Ovary (tissue), 3 donors: ENCODE data around the gene URI1.

ENCODE experiments used
- POLR2A ChIP-seq: fragments of 450-650 bp; IDR thresholded peaks from one replicate; pipeline ENCODE4 v1.6.1; 2017; ENCODE audit warnings: antibody characterized with exemption, mild to moderate bottlenecking, moderate library complexity
- TF ChIP-seq, protein P1 (sequence below), 3 donors: fragments of 450-650 bp in 2 of 3; fragments of 200-600 bp in 1 of 3; IDR thresholded peaks; one replicate each; pipeline versions ENCODE4 v1.5.1 to v1.8.0; 2016 to 2022; ENCODE audit warnings: antibody characterized with exemption in 3 of 3, mild to moderate bottlenecking in 1 of 3
- donor health status: DM: no; HTN: no; CAD: no.

DNA sequence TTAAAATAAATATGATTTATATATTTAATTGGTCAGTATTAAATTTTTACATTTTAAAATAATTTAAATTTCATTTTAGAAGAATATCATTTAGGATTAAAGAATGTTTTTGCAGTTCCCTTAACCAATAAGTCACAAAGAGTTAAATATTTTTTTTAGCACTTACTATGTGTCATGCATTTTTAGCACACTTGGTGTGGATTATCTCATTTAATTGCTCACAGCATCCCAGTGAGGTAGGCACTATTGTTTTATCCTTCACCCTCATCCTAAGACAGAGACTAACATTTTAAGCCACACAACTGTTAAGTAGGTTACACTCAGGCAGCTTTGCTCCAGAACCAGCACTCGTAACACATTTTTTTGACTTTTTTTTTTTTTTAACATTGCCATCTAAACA, 78.2 kb downstream of the URI1 start:
- TF ChIP-seq, protein P1, sequence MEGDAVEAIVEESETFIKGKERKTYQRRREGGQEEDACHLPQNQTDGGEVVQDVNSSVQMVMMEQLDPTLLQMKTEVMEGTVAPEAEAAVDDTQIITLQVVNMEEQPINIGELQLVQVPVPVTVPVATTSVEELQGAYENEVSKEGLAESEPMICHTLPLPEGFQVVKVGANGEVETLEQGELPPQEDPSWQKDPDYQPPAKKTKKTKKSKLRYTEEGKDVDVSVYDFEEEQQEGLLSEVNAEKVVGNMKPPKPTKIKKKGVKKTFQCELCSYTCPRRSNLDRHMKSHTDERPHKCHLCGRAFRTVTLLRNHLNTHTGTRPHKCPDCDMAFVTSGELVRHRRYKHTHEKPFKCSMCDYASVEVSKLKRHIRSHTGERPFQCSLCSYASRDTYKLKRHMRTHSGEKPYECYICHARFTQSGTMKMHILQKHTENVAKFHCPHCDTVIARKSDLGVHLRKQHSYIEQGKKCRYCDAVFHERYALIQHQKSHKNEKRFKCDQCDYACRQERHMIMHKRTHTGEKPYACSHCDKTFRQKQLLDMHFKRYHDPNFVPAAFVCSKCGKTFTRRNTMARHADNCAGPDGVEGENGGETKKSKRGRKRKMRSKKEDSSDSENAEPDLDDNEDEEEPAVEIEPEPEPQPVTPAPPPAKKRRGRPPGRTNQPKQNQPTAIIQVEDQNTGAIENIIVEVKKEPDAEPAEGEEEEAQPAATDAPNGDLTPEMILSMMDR (IDR thresholded peaks at IDR 0.05) = no peak
- no peak for TF ChIP-seq POLR2A
